HEK293T (cell line): Measurements from ENCODE around the gene ZNF467.

Experiments used
- ELF4 ChIP-seq: fragments of 450-650 bp; IDR thresholded peaks from 2 replicates; pipeline ENCODE4 v1.6.1; 2017; ENCODE audit warnings: antibody characterized with exemption
- FOXA1 ChIP-seq: fragments of 450-650 bp; IDR thresholded peaks from 2 replicates; pipeline ENCODE4 v1.6.1; 2016; ENCODE audit warnings: mild to moderate bottlenecking
- FOXK2 ChIP-seq: fragments of 450-650 bp; IDR thresholded peaks from 2 replicates; pipeline ENCODE4 v1.6.1; 2016; ENCODE audit warnings: mild to moderate bottlenecking
- FOXM1 ChIP-seq: fragments of 450-650 bp; IDR thresholded peaks from 2 replicates; pipeline ENCODE4 v1.6.1; 2017; ENCODE audit warnings: mild to moderate bottlenecking, borderline replicate concordance
- NFRKB ChIP-seq: fragments of 450-650 bp; IDR thresholded peaks from 2 replicates; pipeline ENCODE4 v1.6.1; 2016; ENCODE audit warnings: mild to moderate bottlenecking, moderate library complexity
- SP1 ChIP-seq: fragments of 450-650 bp; IDR thresholded peaks from 2 replicates; pipeline ENCODE4 v1.6.1; 2017

GRCh38 chr7:149777551-149778326 is 4.4 kb upstream of the ZNF467 start:
- TF ChIP-seq FOXM1, result no peak
- no peak for TF ChIP-seq FOXK2
- TF ChIP-seq ELF4, result no peak
- TF ChIP-seq NFRKB, result no peak
- TF ChIP-seq SP1, result no peak
- no peak for TF ChIP-seq FOXA1
